Pons (tissue), 1 donor: Measurements from ENCODE around the gene KCNMB2.
"Not testable (repeated sequence)": the region's sequence is repeated elsewhere in the genome, so short reads cannot be mapped to it uniquely, and the experiment has no call there.

Source experiments
- DNase-seq: peaks from one replicate; pipeline ENCODE4 v3.0.0-alpha.2; 2016; ENCODE audit warnings: low spot score

KCNMB2 gene

GRCh38 chr3:178703268-178703975 lies 167.2 kb downstream of the KCNMB2 start:
- DNase-seq: no peak

DNA sequence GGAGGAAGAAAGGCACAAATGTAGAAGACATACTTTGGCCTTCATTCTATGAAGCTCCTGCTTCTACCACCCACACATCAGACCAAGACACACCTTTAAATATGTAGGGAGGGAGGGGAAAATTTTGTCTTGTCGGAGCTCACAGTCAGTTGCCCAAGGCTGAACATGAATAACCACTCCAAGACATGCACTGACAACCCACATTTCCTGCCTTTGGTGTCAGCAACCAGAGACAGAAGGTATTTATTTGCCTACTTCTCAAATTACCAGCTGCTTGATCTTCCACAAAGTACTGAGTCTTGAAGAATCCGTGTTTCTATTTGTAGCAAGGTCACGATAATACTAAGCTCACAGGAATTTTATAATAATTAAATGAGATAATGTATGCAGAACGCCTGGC lies 169.7 kb downstream of the KCNMB2 start:
- DNase-seq: no peak

DNA sequence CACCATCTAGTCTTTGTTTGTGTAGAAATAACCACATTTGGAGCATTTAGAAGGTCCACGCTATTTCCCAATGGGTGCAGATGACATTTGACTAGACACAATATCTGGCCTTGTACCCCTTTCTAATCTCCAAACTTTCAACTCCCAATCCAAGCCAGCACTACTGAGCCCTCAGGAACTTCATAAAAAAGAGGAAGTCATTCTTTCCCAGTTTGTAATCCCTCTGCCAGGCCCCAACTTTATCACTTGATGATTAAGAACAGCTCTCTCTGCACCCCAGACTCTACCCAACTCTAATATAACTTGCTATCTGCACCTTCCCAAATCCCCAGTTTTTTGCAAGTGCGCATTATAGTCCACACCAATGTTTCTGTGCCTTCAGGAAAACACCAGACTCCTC lies 170.2 kb downstream of the KCNMB2 start:
- DNase-seq: no peak

- no peak for DNase-seq
Observed at GRCh38 chr3:178707311-178708031, 171.2 kb downstream of the KCNMB2 start.

DNA sequence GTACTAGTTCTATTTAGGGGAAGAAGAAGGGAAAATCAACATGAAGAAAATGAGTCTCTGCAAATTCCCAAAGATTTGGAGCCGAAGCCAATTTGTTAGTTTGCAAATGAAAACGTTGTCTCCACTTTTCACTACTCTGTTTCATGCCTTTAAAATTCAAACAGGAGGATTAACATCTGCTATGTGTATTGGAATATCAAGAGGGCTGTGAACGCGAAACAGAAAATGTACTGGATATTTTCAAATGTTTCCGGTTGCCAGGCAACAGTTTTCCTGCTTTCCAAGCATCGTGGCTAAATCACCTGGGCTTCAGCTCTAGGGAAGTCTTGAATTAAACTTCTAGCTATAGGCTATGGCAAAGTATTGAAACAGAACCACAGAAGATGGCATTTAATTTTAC lies 172.8 kb downstream of the KCNMB2 start:
- no peak for DNase-seq

DNA sequence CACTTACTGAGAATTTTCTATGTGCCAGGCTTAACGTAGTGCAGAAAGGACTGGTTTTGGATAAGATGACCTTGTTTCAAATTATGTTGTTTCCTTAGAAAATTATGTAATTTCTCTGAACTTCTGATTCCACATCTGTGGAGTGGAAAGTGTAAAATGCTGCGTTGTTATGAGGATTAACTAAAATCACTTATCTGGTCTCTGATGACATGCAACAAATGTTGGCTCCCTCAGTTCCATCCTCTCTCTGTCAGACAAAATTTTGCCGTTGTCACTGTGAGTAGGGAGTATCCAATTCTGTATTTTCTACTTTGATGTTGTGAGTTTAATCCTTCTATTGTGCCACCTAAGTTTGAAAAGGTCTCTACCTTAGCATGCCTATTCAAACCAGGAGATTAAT lies 175.5 kb downstream of the KCNMB2 start:
- no peak for DNase-seq

DNA sequence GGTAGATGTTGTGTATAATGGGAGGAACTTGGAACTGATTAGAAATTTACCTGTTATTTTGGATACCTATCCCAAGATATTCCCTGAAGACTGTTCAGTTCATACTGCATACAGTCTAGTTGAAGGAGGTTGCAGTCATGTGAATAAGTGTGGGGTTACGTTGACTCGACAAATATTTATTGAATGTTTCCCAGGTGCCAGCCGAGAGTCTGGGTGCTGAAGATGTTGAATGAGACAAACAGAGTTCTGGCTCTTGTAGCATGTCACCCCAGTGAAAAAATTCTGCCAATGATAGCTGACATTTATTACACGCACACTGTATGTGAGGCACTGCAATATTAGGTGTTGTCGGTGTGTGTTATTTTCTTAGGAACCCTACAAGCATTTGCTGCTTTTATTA lies 176.0 kb downstream of the KCNMB2 start:
- no peak for DNase-seq

DNA sequence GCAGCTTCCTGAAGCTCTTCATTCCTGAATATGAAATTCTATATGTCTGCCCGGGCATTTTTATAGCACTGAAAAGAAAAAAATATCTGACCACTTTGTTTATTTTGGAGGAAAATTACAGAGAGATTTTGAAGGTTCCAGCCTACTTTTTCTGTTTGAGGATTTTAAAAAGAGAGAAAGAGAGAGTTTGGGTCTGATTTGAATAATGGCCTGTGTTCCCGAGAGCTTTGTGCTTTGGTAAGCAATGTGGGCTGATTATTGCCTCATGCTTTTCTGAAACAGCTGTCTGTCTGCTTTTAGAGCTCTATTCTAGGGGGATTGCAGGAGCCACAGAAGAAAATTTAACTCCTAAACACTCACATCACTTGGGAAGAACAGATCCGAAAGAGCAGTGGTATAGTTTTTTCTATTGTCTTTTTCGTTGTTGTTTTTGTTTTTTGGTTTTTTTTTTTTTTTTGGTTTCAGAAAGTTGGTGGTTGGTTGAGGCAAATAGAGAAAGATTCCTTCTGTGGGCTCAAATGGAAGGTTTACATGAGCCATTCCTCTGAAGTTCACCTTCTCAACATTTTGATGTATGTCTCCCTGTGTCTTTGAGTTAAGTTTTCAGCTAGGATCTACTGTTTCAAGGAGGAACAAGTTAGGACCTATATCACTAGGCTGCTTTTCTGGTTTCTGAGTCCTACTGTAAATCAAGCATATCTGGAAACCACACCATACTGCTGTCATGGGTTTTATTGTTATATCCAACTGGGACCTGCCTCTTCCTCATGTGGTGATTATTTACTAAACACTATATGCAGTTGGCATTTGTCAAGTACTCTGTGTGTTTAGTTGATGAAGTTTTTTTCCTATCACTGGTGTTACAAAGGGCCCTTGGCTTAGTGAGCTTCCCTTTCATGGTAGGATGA lies 178.9 kb downstream of the KCNMB2 start:
- no peak for DNase-seq

- no peak for DNase-seq
Observed at GRCh38 chr3:178718995-178719635, 182.9 kb downstream of the KCNMB2 start.

DNA sequence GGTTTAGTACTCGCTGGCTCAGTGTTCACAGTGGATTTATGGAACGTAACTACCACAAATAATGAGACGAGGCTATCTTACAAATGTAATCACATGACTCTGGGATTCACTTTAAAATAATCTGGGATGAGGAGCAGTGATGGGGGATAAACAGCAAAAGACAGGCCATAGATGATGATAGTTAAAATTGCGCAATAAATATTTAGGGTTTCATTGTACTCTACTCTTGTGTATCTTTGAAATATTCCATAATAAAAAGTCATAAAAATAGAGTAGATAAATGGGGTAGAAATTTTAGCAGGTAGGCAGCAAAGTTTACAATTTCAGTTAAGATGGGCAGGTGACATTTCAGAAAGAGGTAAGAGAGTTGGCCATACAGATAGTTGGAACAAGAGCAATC lies 196.6 kb downstream of the KCNMB2 start:
- no peak for DNase-seq

DNA sequence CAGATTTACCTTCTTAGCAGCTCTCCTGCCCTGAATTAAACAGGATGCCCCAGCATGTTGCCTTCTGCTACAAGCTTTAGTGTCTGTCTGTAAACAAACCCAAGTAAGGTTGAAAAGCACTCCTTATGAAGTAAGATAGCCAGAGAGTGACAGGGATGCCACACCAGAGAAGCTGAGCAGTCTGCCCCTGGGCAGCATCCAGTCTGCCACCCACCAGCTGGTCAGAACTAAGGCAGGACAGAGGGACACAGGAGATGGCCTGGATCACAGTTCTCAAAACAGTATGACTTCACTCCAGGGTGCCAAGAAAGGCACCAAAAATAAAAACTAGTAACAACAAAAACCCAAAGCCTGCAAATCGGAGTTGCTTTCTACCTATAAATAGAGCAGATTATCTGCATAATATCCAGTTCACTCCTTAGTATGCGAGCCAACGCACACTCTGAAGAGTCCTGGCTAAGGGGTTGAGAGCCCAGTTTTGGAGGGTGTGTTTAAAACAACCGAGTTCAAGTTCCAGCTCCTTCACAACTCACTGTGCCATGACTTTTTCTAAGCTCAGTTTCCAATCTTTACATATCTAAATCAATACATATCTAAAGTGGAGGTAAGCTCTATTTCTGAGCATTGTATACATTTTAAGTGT lies 198.9 kb downstream of the KCNMB2 start:
- DNase-seq: no peak

DNA sequence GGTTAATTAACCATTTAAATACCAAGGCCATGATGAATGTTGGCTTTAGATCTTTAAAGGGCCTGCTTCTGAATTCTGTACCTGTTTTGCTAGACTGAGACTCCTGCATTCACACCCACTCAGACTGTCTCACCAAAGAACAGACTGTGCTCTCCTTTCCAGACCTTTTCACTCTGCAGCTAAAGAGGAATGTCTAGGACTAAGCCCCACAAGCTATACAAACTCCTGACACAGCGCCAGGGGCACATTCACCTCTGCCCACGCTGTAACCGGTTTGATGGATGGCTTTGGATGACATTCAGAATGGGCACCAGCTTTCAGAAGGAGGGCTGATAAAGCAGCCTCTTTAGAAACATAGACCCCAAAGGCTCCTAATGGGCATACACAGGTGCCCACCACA lies 200.1 kb downstream of the KCNMB2 start:
- DNase-seq: no peak

DNA sequence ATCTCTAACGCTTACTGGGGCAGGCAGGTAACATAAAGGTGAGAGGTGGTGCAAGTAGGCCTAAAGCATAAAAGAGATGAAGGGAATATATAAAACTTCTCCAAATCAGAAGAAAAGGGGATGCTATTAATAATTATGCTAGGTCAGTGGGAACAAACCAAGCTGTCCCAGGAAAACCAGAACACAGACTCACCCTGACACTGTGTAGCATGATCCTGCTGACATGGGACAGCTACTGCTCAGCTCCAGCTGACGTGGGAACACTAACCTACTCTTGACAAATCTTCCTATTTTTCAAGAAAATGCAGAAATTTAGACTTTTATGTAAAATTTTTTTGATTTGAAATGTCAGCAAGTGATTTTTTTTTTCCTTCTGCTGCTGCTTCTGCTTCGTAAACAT lies 203.5 kb downstream of the KCNMB2 start:
- DNase-seq: no peak

DNA sequence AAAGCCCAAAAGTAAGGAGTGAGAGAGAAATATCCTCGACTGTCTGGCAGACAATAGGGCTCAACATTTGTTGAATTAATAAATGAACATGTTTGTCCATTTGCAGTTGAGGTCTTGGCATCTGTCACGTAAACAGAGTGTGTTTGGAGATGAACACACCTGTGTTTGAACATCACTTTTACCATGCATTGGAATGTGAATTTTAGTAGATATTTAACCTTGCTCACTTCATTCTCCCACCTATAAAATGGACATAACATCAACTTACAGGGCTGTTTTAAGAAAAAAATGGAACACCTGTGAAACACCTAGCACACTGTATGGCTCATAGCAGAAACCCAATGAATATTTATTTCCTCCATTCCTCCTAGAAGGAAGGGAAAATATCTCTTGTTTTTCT lies 204.8 kb downstream of the KCNMB2 start:
- no peak for DNase-seq

- DNase-seq: no peak
Observed at GRCh38 chr3:178743297-178743696, 207.1 kb downstream of the KCNMB2 start.

DNA sequence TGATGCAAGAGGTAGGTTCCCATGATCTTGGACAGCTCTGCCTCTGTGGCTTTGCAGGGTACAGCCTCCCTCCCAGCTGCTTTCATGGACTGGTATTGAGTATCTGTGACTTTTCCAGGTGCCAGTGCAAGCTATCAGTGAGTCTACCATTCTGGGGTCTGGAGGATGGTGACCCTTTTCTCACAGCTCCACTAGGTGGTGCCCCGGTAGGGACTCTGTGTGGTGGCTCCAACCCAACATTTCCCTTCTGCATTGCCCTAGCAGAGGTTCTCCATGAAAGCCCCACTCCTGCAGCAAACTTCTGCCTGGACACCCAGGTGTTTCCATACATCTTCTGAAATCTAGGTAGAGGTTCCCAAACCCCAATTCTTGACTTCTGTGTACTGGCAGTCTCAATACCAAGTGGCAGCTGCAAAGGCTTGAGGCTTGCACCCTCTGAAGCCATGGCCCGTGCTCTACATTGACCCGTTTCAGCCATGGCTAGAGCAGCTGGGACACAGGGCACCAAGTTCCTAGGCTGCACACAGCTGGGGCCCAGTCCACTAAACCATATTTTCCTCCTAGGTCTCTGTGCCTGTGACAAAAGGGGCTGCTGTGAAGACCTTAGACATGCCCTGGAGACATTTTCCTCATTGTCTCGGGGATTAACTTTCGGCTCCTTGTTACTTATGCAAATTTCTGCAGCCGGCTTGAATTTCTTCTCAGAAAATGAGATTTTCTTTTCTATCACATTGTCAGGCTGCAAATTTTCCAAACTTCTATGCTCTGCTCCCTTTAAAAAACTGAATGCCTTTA lies 209.8 kb downstream of the KCNMB2 start:
- not testable (repeated sequence) for DNase-seq

- DNase-seq: no peak
Observed at GRCh38 chr3:178748874-178749273, 212.6 kb downstream of the KCNMB2 start.

GRCh38 chr3:178749471-178749870 lies 213.2 kb downstream of the KCNMB2 start:
- no peak for DNase-seq

DNA sequence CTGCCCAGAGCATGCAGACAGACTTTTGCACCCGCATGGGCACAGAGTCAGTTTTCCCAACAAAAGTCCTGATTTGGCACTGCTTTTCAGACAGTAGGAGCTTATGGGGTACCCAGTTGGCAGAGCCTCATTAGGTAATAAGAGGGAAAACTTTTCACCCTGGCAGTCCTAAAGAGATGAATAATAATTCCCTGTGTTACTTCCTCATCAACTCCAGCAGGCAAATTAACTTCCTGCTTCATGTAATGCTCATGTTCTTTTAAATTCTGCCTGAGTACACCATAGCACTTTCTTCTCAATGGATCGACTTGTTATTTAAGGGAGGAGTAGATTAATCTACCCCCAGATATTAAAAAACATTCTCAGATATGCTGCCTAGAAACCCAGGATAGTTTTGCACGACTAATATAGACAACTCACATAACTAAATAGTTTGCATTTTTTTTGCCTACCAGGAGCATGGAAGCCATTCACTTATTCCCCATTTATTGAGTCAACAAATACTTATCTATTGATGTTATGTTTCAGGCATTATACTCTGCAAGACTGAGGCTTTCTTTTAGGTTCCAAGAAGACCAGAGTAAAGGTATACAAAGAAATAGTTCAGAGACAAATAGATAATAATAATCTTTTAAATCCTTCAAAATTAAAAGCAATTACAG lies 214.5 kb downstream of the KCNMB2 start:
- DNase-seq: no peak

DNA sequence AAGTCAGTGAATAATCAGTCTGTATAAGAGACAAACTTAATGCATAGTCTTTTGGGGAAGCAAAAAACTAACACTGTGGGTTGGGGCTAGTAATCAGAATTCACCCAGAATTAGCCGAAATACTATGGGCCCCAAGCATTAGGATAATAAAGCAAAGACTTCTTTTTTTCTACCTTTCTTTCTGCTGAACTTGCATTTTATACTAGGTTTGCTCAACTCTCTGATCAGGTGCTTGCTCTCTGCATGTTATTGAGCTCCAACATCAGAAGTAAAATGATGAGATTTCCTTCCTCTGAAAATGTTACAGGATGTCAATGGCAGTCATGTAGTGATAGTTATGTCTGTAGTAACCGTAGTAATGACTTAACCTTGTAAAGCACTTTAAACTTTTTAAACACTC lies 216.6 kb downstream of the KCNMB2 start:
- DNase-seq: no peak
